Stimulated activated CD4-positive, alpha-beta T cell treated with anti-CD3 and anti-CD28 coated beads, Interleukin-1b, Interleukin-23, amount 100 ng/mL, for 48 hours (primary cell): Measurements from ENCODE around the gene MEIOC.

Experiments used
- DNase-seq: peaks from one replicate; pipeline ENCODE4 v3.0.0-alpha.2; 2020

MEIOC gene

DNA sequence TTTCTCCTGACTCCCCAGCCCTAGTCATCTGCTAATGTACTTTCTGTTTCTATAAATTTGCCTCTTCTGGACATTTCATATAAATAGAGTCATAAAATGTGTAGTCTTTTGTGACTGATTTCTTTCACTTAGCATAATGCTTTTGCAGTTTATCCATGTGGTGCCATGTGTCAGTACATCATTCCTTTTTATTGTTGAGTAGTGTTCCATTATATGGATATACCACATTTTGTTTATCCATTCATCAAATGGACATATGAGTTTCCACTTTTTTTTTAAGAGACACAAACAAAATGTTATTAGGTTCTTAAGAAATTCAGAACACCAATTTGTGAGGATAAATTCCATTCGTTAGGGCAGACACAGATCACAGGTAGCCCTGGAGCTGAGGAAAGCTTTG lies 63.2 kb downstream of the MEIOC start:
- DNase-seq = no peak

DNA sequence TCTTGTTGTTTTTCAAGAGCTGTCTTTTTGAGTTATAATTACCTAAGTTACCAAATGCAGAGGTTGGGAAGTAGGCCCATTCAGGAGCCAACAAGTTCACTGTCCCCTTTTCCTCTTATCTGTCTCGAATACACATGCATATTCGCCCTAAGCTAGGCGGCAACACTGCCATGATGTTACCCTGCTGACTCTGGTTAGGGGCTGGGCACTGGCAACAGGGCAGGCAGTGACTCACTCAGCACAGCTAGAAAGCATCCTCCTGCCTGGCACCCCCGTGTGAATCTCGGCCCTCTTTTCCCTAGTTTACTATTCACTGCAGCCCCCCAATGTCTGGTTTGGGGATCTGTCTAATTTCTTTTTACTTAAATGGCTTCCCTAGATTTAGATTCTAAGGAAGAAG lies 66.0 kb downstream of the MEIOC start:
- DNase-seq = no peak
